CD14-positive monocyte (primary cell): ENCODE data around the gene DSTYK. TPM values are rescaled to one million over a fixed set of nuclear protein-coding genes. Genes with fewer than 3 reads are reported as not detected.

Experiments
- DNase-seq, 3 donors: peaks; one replicate each; pipeline ENCODE4 v3.0.0-alpha.2; 2011 to 2022
- H2AFZ ChIP-seq: 2 replicates; pipeline ENCODE4 v1.6.0; 2012; ENCODE audit warnings: mild to moderate bottlenecking, low read depth, low read length, inconsistent platforms; ENCODE audit not compliant: insufficient read depth, poor library complexity, severe bottlenecking
- H3K27ac ChIP-seq, 2 donors: 1 replicate in 1 of 2; 2 replicates in 1 of 2; pipeline ENCODE4 v1.5.1; 2012 to 2013; ENCODE audit warnings: low read length in 2 of 2, control low read depth in 1 of 2, inconsistent platforms in 1 of 2, low read depth in 1 of 2, mild to moderate bottlenecking in 1 of 2
- H3K27me3 ChIP-seq, 2 donors: one replicate each; pipeline versions ENCODE4 v1.6.0 to v1.6.1; 2011 to 2013; ENCODE audit warnings: low read length in 2 of 2; ENCODE audit not compliant: control insufficient read depth in 2 of 2, insufficient read depth in 2 of 2
- H3K36me3 ChIP-seq, 2 donors: replicated peaks in 1 of 2; 1 replicate in 1 of 2; 2 replicates in 1 of 2; pipeline versions ENCODE4 v1.5.1 to v1.6.1; 2012 to 2013; ENCODE audit warnings: low read length in 2 of 2, control low read depth in 1 of 2, inconsistent platforms in 1 of 2, mild to moderate bottlenecking in 1 of 2; ENCODE audit not compliant: insufficient read depth in 2 of 2, control insufficient read depth in 1 of 2
- H3K4me1 ChIP-seq, 2 donors: 1 replicate in 1 of 2; 2 replicates in 1 of 2; pipeline versions ENCODE4 v1.5.1 to v1.6.1; 2012 to 2013; ENCODE audit warnings: low read length in 2 of 2, control low read depth in 1 of 2, inconsistent platforms in 1 of 2, mild to moderate bottlenecking in 1 of 2, moderate library complexity in 1 of 2; ENCODE audit not compliant: insufficient read depth in 2 of 2, control insufficient read depth in 1 of 2
- H3K4me2 ChIP-seq: replicated peaks from 2 replicates; pipeline ENCODE3; 2012; ENCODE audit warnings: low read length, moderate library complexity, mild to moderate bottlenecking; ENCODE audit not compliant: poor library complexity, severe bottlenecking; ENCODE audit errors: extremely low read depth
- H3K4me3 ChIP-seq, 3 experiments: fragments of 200-600 bp in 1 of 3; sonication (generic) in 1 of 3; replicated peaks in 1 of 3; 1 replicate in 2 of 3; 2 replicates in 1 of 3; pipeline ENCODE4 v1.5.1; 2011 to 2013; ENCODE audit warnings: low read length in 3 of 3, mild to moderate bottlenecking in 3 of 3, control low read depth in 2 of 3, low read depth in 2 of 3, inconsistent platforms in 1 of 3, moderate library complexity in 1 of 3
- H3K79me2 ChIP-seq: 2 replicates; pipeline ENCODE4 v1.6.0; 2012; ENCODE audit warnings: mild to moderate bottlenecking, control low read depth, inconsistent platforms, low read length, moderate library complexity; ENCODE audit not compliant: insufficient read depth
- H3K9ac ChIP-seq: 2 replicates; pipeline ENCODE4 v1.6.0; 2017; ENCODE audit warnings: low read length, mild to moderate bottlenecking; ENCODE audit not compliant: insufficient read depth, poor library complexity, severe bottlenecking
- H3K9me3 ChIP-seq, 2 donors: replicated peaks in 1 of 2; 1 replicate in 1 of 2; 2 replicates in 1 of 2; pipeline versions ENCODE4 v1.5.1 to v1.6.1; 2012 to 2013; ENCODE audit warnings: low read length in 2 of 2, control low read depth in 1 of 2; ENCODE audit not compliant: control insufficient read depth in 1 of 2, insufficient read depth in 1 of 2
- H4K20me1 ChIP-seq: 2 replicates; pipeline ENCODE4 v1.6.0; 2012; ENCODE audit warnings: mild to moderate bottlenecking, low read length, control low read depth, moderate library complexity; ENCODE audit not compliant: insufficient read depth
- H3K27ac Mint-ChIP-seq, 7 donors: one replicate each; pipeline ENCODE4 v1.8.0; 2020; ENCODE audit warnings: mild to moderate bottlenecking in 7 of 7, mixed read lengths in 7 of 7, moderate library complexity in 6 of 7, inconsistent platforms in 2 of 7
- H3K27me3 Mint-ChIP-seq, 3 donors: one replicate each; pipeline ENCODE4 v1.8.0; 2021 to 2022; ENCODE audit warnings: low read depth in 3 of 3, mild to moderate bottlenecking in 3 of 3, mixed read lengths in 3 of 3, moderate library complexity in 3 of 3, inconsistent platforms in 1 of 3
- H3K36me3 Mint-ChIP-seq, 2 donors: one replicate each; pipeline ENCODE4 v1.8.0; 2020; ENCODE audit warnings: mixed read lengths in 2 of 2, inconsistent platforms in 1 of 2, mild to moderate bottlenecking in 1 of 2
- H3K4me1 Mint-ChIP-seq: one replicate; pipeline ENCODE4 v1.8.0; 2020; ENCODE audit warnings: mild to moderate bottlenecking, mixed read lengths
- H3K4me3 Mint-ChIP-seq, 2 donors: one replicate each; pipeline ENCODE4 v1.8.0; 2020; ENCODE audit warnings: mild to moderate bottlenecking in 2 of 2, mixed read lengths in 2 of 2, moderate library complexity in 1 of 2
- H3K9me3 Mint-ChIP-seq, 7 donors: one replicate each; pipeline ENCODE4 v1.8.0; 2020 to 2022; ENCODE audit warnings: mixed read lengths in 7 of 7, mild to moderate bottlenecking in 6 of 7, moderate library complexity in 6 of 7, inconsistent platforms in 2 of 7
- WGBS: methylation state at CpG from one replicate; pipeline ENCODE4 v1.1.5; 2013; ENCODE audit warnings: missing lambda C conversion rate; ENCODE audit not compliant: insufficient coverage; 5-methylcytosine and 5-hydroxymethylcytosine counted together
- intact Hi-C, 2 donors: fragments of 100-400 bp; cut with micrococcal nuclease; formaldehyde crosslinking; loops; one replicate each; pipeline versions ENCODE4 v1.15.0 to v1.15.1; 2023
- polyA plus RNA-seq, 3 donors: library from polyadenylated mRNA; depleted of rRNA in 1 of 3; unstranded in 2 of 3; stranded (reverse) in 1 of 3; fragments of 300-500 nt in 2 of 3; fragments of >200 nt in 1 of 3; fragmentation: Illumina TruSeq in 2 of 3; gene quantifications; 1 replicate in 2 of 3; 2 replicates in 1 of 3; pipeline ENCODE4 v1.2.3, GENCODE V29; 2012 to 2021
- TF ChIP-seq, protein P1 (sequence below): fragments of 200-600 bp; IDR thresholded peaks from one replicate; pipeline ENCODE4 v1.8.0; 2022; ENCODE audit warnings: antibody characterized with exemption, mild to moderate bottlenecking

The DSTYK gene
- polyA plus RNA-seq, 3 donors: 2.9 to 6.5 (median 3.8) TPM

- H3K27ac ChIP-seq: peak overlapping the region; percentile 81 to 85
- no peaks in the 10 kb centered on the region for H3K36me3 ChIP-seq
- peak; percentile 33 to 62 (median 49) for DNase-seq
- intact Hi-C loops: loop anchor here (5.0 kb wide), 1 partner anchor 90 kb away; the partner anchor contains the start of gene RBBP5 (in 2 of the 2)
- H2AFZ ChIP-seq: peak overlapping the region; percentile 94
- H3K4me1 ChIP-seq: peaks cover 43 to 46% of the 10 kb centered on the region in 2 donors
- H3K4me3 ChIP-seq: peak overlapping the region; percentile 72 to 98 (median 89)
- Mint-ChIP-seq H3K4me3 (peak overlapping the region; percentile 96 to 98), H3K4me1 (peaks cover 52% of the 10 kb centered on the region), H3K9me3 (no peaks in the 10 kb centered on the region), H3K27ac (peak overlapping the region; percentile 92 to 98 (median 96)), H3K36me3 (no peaks in the 10 kb centered on the region), H3K27me3 (peaks cover 0 to 2% (median 1%) of the 10 kb centered on the region in 3 donors)
- H4K20me1 ChIP-seq: peaks cover 4% of the 10 kb centered on the region
- peaks cover 44% of the 10 kb centered on the region for H3K79me2 ChIP-seq
- peak overlapping the region; percentile 81 for H3K9ac ChIP-seq
- TF ChIP-seq, protein P1, sequence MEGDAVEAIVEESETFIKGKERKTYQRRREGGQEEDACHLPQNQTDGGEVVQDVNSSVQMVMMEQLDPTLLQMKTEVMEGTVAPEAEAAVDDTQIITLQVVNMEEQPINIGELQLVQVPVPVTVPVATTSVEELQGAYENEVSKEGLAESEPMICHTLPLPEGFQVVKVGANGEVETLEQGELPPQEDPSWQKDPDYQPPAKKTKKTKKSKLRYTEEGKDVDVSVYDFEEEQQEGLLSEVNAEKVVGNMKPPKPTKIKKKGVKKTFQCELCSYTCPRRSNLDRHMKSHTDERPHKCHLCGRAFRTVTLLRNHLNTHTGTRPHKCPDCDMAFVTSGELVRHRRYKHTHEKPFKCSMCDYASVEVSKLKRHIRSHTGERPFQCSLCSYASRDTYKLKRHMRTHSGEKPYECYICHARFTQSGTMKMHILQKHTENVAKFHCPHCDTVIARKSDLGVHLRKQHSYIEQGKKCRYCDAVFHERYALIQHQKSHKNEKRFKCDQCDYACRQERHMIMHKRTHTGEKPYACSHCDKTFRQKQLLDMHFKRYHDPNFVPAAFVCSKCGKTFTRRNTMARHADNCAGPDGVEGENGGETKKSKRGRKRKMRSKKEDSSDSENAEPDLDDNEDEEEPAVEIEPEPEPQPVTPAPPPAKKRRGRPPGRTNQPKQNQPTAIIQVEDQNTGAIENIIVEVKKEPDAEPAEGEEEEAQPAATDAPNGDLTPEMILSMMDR: no peak
- no peaks in the 10 kb centered on the region for H3K9me3 ChIP-seq
- peak overlapping the region; percentile 97 for H3K4me2 ChIP-seq
- no CpG with 5 or more reads among the region's 13 CpGs for WGBS
- no peaks in the 10 kb centered on the region for H3K27me3 ChIP-seq
Measured at GRCh38 chr1:205211839-205212536, 486 bp upstream of the DSTYK start.

GRCh38 chr1:205210756-205211168 is 740 bp downstream of the DSTYK start:
- Histone ChIP-seq H2AFZ (peak overlapping the region; percentile 94), H3K9ac (peak overlapping the region; percentile 81), H3K4me1 (peaks cover 43 to 46% of the 10 kb centered on the region in 2 donors), H3K4me3 (peak overlapping the region; percentile 72 to 98 (median 89)), H3K27ac (peak overlapping the region; percentile 81 to 85), H3K27me3 (no peaks in the 10 kb centered on the region), H3K9me3 (no peaks in the 10 kb centered on the region), H4K20me1 (peaks cover 10% of the 10 kb centered on the region), H3K79me2 (peaks cover 57% of the 10 kb centered on the region), H3K4me2 (peak overlapping the region; percentile 97), H3K36me3 (no peaks in the 10 kb centered on the region)
- intact Hi-C loops: loop anchor here (5.0 kb wide), 1 partner anchor 88 kb away; the partner anchor contains the start of gene RBBP5 (in 2 of the 2)
- DNase-seq: no peak
- Mint-ChIP-seq H3K36me3 (peaks cover 0 to 2% of the 10 kb centered on the region in 2 donors), H3K4me1 (peaks cover 54% of the 10 kb centered on the region), H3K9me3 (no peaks in the 10 kb centered on the region), H3K27me3 (peaks cover 0 to 3% (median 1%) of the 10 kb centered on the region in 3 donors), H3K4me3 (peak overlapping the region; percentile 96 to 98), H3K27ac (peak overlapping the region; percentile 72 to 97 (median 94))
- WGBS: under 1% methylated on average over 30 of the region's 31 CpGs
- TF ChIP-seq, protein P1: no peak
